Measurements from ENCODE around the gene PPA2. TPM values are rescaled to one million over a fixed set of nuclear protein-coding genes. Genes with fewer than 3 reads are reported as not detected.

The PPA2 gene
- total RNA-seq, 1 experiment from 2014 or later = 74.5 TPM

DNA sequence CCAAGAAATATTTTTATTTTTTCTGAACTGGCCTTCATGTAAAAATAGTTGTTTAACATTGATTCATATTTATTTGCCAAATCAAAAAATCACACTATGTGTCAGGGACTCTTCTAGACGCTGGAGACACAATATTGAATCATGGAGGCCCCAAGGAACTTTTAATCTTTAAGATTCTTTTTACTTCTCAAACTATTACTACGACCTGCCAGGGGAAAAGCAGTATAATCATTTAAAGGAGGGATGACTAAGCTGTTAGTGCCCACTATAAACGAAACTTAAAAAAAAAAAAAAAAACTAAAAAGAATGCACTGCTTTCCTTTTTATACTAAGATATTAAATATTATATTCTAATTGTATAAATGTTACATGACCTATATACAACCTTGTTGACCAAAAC lies 84.7 kb downstream of the PPA2 start:
- TF ChIP-seq, protein P1, sequence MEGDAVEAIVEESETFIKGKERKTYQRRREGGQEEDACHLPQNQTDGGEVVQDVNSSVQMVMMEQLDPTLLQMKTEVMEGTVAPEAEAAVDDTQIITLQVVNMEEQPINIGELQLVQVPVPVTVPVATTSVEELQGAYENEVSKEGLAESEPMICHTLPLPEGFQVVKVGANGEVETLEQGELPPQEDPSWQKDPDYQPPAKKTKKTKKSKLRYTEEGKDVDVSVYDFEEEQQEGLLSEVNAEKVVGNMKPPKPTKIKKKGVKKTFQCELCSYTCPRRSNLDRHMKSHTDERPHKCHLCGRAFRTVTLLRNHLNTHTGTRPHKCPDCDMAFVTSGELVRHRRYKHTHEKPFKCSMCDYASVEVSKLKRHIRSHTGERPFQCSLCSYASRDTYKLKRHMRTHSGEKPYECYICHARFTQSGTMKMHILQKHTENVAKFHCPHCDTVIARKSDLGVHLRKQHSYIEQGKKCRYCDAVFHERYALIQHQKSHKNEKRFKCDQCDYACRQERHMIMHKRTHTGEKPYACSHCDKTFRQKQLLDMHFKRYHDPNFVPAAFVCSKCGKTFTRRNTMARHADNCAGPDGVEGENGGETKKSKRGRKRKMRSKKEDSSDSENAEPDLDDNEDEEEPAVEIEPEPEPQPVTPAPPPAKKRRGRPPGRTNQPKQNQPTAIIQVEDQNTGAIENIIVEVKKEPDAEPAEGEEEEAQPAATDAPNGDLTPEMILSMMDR (conservative IDR thresholded peaks at IDR 0.05) = no peak
- no peak for TF ChIP-seq EZH2 (IDR thresholded peaks at IDR 0.05; ENCODE audit: low read depth)
- Histone ChIP-seq H3K9me3 (ENCODE audit: insufficient read depth, low read depth) (no peaks in the 10 kb centered on the region), H4K20me1 (ENCODE audit: insufficient read depth) (no peaks in the 10 kb centered on the region), H3K36me3 (ENCODE audit: low read depth) (no peaks in the 10 kb centered on the region), H3K27me3 (ENCODE audit: insufficient read depth, low read depth) (no peaks in the 10 kb centered on the region), H3K27ac (no peak overlapping the region), H2AFZ (no peak overlapping the region), H3F3A (ENCODE audit: insufficient read depth, low read depth) (no peaks in the 10 kb centered on the region), H3K79me2 (ENCODE audit: low read depth) (no peaks in the 10 kb centered on the region), H3K4me2 (no peak overlapping the region), H3K4me3 (no peak overlapping the region), H3K4me1 (replicated peaks; ENCODE audit: insufficient read depth) (no peaks in the 10 kb centered on the region), H3K9me2 (ENCODE audit: insufficient read depth) (no peaks in the 10 kb centered on the region)
- no peak for DNase-seq
- intact Hi-C loops (cut with micrococcal nuclease; ENCODE audit: unreplicated experiment) = no loop called here
- ChIA-PET CTCF (no interaction called here), POLR2A (ENCODE audit: unreplicated experiment) (no interaction called here)
- no TSS peak for BruUV-seq (replicated peaks)

DNA sequence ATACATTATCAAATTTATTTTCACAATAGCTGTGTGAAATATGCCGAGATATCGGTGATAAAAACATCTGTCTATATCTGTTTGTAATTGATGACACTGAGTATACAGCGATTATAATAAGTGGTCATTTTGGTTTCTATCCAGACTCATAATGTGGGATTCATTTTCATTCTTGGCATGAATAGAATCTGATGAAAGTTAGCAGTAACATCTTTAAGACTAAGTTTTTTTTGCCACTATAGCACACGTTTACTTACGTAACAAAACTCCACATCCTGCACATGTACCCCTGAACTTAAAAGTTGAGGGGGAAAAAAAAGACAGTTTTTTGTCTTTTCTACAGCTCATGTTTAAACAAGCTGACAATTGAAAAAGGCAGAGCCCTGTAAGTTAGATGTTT lies 86.4 kb downstream of the PPA2 start:
- no peaks in the 10 kb centered on the region for H3K4me1 ChIP-seq (replicated peaks; ENCODE audit: insufficient read depth)
- TF ChIP-seq EZH2 (IDR thresholded peaks at IDR 0.05; ENCODE audit: low read depth) = no peak
- TF ChIP-seq, protein P1 (conservative IDR thresholded peaks at IDR 0.05) = no peak
- H3K4me2 ChIP-seq = no peak overlapping the region
- no peaks in the 10 kb centered on the region for H3K9me2 ChIP-seq (ENCODE audit: insufficient read depth)
- H3K9me3 ChIP-seq (ENCODE audit: insufficient read depth, low read depth) = no peaks in the 10 kb centered on the region
- no TSS peak for BruUV-seq (replicated peaks)
- H3K27me3 ChIP-seq (ENCODE audit: insufficient read depth, low read depth) = no peaks in the 10 kb centered on the region
- no peaks in the 10 kb centered on the region for H4K20me1 ChIP-seq (ENCODE audit: insufficient read depth)
- no peak overlapping the region for H2AFZ ChIP-seq
- intact Hi-C loops (cut with micrococcal nuclease; ENCODE audit: unreplicated experiment) = no loop called here
- CTCF ChIA-PET = no interaction called here
- POLR2A ChIA-PET (ENCODE audit: unreplicated experiment) = no interaction called here
- H3K4me3 ChIP-seq = no peak overlapping the region
- H3K79me2 ChIP-seq (ENCODE audit: low read depth) = no peaks in the 10 kb centered on the region
- no peak overlapping the region for H3K27ac ChIP-seq
- no peaks in the 10 kb centered on the region for H3K36me3 ChIP-seq (ENCODE audit: low read depth)
- no peak for DNase-seq
- no peaks in the 10 kb centered on the region for H3F3A ChIP-seq (ENCODE audit: insufficient read depth, low read depth)

DNA sequence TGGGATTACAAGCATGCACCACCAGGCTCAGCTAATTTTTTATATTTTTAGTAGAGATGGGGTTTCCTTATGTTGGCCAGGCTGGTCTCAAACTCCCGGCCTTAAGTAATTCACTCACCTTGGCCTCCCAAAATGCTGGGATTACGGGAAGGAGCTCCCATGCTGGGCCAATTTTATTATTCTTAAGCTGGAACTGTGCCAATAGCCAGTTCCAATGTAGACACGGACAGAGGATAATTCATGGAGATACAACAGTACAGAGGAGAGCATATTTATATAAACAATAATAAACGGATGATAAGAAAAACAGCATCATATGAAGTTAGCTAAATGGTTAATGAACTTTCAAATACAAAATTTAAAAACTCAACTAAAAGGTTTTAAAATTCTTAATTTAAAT lies 87.8 kb downstream of the PPA2 start:
- no peaks in the 10 kb centered on the region for H3K36me3 ChIP-seq (ENCODE audit: low read depth)
- H3K4me1 ChIP-seq (replicated peaks; ENCODE audit: insufficient read depth) = no peaks in the 10 kb centered on the region
- TF ChIP-seq EZH2 (IDR thresholded peaks at IDR 0.05; ENCODE audit: low read depth) = no peak
- TF ChIP-seq, protein P1 (conservative IDR thresholded peaks at IDR 0.05) = no peak
- CTCF ChIA-PET = no interaction called here
- no peak overlapping the region for H3K4me2 ChIP-seq
- no peaks in the 10 kb centered on the region for H3F3A ChIP-seq (ENCODE audit: insufficient read depth, low read depth)
- no TSS peak for BruUV-seq (replicated peaks)
- H3K9me2 ChIP-seq (ENCODE audit: insufficient read depth) = no peaks in the 10 kb centered on the region
- DNase-seq = no peak
- intact Hi-C loops (cut with micrococcal nuclease; ENCODE audit: unreplicated experiment) = no loop called here
- POLR2A ChIA-PET (ENCODE audit: unreplicated experiment) = no interaction called here
- H3K27ac ChIP-seq = no peak overlapping the region
- no peaks in the 10 kb centered on the region for H4K20me1 ChIP-seq (ENCODE audit: insufficient read depth)
- H2AFZ ChIP-seq = no peak overlapping the region
- H3K79me2 ChIP-seq (ENCODE audit: low read depth) = no peaks in the 10 kb centered on the region
- no peaks in the 10 kb centered on the region for H3K27me3 ChIP-seq (ENCODE audit: insufficient read depth, low read depth)
- H3K9me3 ChIP-seq (ENCODE audit: insufficient read depth, low read depth) = no peaks in the 10 kb centered on the region
- no peak overlapping the region for H3K4me3 ChIP-seq
